Measurements from ENCODE around the gene PPM1M. TPM values are rescaled to one million over a fixed set of nuclear protein-coding genes. Genes with fewer than 3 reads are reported as not detected.

The PPM1M gene
- total RNA-seq, 2 experiments from 2014 or later = 94.3 to 100 TPM

- DNase-seq (no peak), ATAC-seq (no peak)
- POLR2A ChIA-PET = interaction anchor here (0.6 to 33.3 kb wide), 14 partner anchors 8 to 121 kb away, joined by 3 to 949 read pairs (median 3); partner anchors contain the start of genes GLYCTK and WDR82
- H3K4me3 Mint-ChIP-seq = no peak overlapping the region
- H3K27me3 Mint-ChIP-seq = no peaks in the 10 kb centered on the region
- H3K4me1 Mint-ChIP-seq (ENCODE audit: low read depth) = peaks cover 63% of the 10 kb centered on the region
- CTCF ChIA-PET = interaction anchor here (0.5 to 10.8 kb wide), 27 partner anchors 10 to 322 kb away, joined by 3 to 198 read pairs (median 4); partner anchors contain the start of genes GLYCTK, TLR9 and WDR82
- TF ChIP-seq, protein P1, sequence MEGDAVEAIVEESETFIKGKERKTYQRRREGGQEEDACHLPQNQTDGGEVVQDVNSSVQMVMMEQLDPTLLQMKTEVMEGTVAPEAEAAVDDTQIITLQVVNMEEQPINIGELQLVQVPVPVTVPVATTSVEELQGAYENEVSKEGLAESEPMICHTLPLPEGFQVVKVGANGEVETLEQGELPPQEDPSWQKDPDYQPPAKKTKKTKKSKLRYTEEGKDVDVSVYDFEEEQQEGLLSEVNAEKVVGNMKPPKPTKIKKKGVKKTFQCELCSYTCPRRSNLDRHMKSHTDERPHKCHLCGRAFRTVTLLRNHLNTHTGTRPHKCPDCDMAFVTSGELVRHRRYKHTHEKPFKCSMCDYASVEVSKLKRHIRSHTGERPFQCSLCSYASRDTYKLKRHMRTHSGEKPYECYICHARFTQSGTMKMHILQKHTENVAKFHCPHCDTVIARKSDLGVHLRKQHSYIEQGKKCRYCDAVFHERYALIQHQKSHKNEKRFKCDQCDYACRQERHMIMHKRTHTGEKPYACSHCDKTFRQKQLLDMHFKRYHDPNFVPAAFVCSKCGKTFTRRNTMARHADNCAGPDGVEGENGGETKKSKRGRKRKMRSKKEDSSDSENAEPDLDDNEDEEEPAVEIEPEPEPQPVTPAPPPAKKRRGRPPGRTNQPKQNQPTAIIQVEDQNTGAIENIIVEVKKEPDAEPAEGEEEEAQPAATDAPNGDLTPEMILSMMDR (IDR thresholded peaks at IDR 0.05) = no peak
- H3K36me3 Mint-ChIP-seq (ENCODE audit: low read depth) = peaks cover 41% of the 10 kb centered on the region
- no peaks in the 10 kb centered on the region for H3K9me3 Mint-ChIP-seq
- H3K27ac Mint-ChIP-seq = peak overlapping the region; percentile 82
- intact Hi-C loops (cut with micrococcal nuclease) = no loop called here
These were observed 14.6 kb upstream of the PPM1M start for GRCh38 chr3:52230889-52231499.

- no peaks in the 10 kb centered on the region for H3K27me3 Mint-ChIP-seq
- TF ChIP-seq, protein P1 (IDR thresholded peaks at IDR 0.05) = peak; percentile 96
- H3K27ac Mint-ChIP-seq = peak overlapping the region; percentile 82
- CTCF ChIA-PET = interaction anchor here (0.5 to 10.8 kb wide), 38 partner anchors 9 to 321 kb away, joined by 3 to 198 read pairs (median 4); partner anchors contain the start of genes GLYCTK, TLR9 and WDR82
- peaks cover 44% of the 10 kb centered on the region for H3K36me3 Mint-ChIP-seq (ENCODE audit: low read depth)
- ATAC-seq (peak; percentile 82), DNase-seq (peak; percentile 89)
- intact Hi-C loops (cut with micrococcal nuclease) = no loop called here
- no peaks in the 10 kb centered on the region for H3K9me3 Mint-ChIP-seq
- peaks cover 62% of the 10 kb centered on the region for H3K4me1 Mint-ChIP-seq (ENCODE audit: low read depth)
- POLR2A ChIA-PET = interaction anchor here (0.8 to 33.3 kb wide), 14 partner anchors 9 to 120 kb away, joined by 3 to 949 read pairs (median 3); partner anchors contain the start of genes GLYCTK and WDR82
- no peak overlapping the region for H3K4me3 Mint-ChIP-seq
These were observed 13.9 kb upstream of the PPM1M start for GRCh38 chr3:52231502-52232278.

GRCh38 chr3:52232279-52233107 lies 13.1 kb upstream of the PPM1M start:
- TF ChIP-seq, protein P1 (IDR thresholded peaks at IDR 0.05) = peak; percentile 24
- peaks cover 44% of the 10 kb centered on the region for H3K36me3 Mint-ChIP-seq (ENCODE audit: low read depth)
- peak; percentile 21 for ATAC-seq
- no peaks in the 10 kb centered on the region for H3K27me3 Mint-ChIP-seq
- CTCF ChIA-PET = interaction anchor here (0.6 to 10.8 kb wide), 30 partner anchors 8 to 251 kb away, joined by 3 to 198 read pairs (median 5); partner anchors contain the start of genes GLYCTK, TLR9 and WDR82
- peaks cover 62% of the 10 kb centered on the region for H3K4me1 Mint-ChIP-seq (ENCODE audit: low read depth)
- intact Hi-C loops (cut with micrococcal nuclease) = no loop called here
- peak overlapping the region; percentile 8 for H3K4me3 Mint-ChIP-seq
- peak; percentile 62 for DNase-seq
- no peaks in the 10 kb centered on the region for H3K9me3 Mint-ChIP-seq
- H3K27ac Mint-ChIP-seq = peak overlapping the region; percentile 79
- POLR2A ChIA-PET = interaction anchor here (1.1 to 33.3 kb wide), 6 partner anchors 9 to 107 kb away, joined by 3 to 949 read pairs (median 4); partner anchors contain the start of genes GLYCTK and WDR82

- H3K27ac Mint-ChIP-seq = peak overlapping the region; percentile 79
- POLR2A ChIA-PET = interaction anchor here (1.1 to 33.3 kb wide), 3 partner anchors 8 to 44 kb away, joined by 3 to 949 read pairs (median 4); partner anchors contain the start of genes GLYCTK and WDR82
- peaks cover 44% of the 10 kb centered on the region for H3K36me3 Mint-ChIP-seq (ENCODE audit: low read depth)
- TF ChIP-seq, protein P1 (IDR thresholded peaks at IDR 0.05) = no peak
- H3K27me3 Mint-ChIP-seq = no peaks in the 10 kb centered on the region
- ATAC-seq = no peak
- H3K4me1 Mint-ChIP-seq (ENCODE audit: low read depth) = peaks cover 59% of the 10 kb centered on the region
- CTCF ChIA-PET = interaction anchor here (0.6 to 10.8 kb wide), 16 partner anchors 7 to 251 kb away, joined by 3 to 198 read pairs (median 12); partner anchors contain the start of genes GLYCTK, TLR9 and WDR82
- H3K4me3 Mint-ChIP-seq = no peak overlapping the region
- H3K9me3 Mint-ChIP-seq = no peaks in the 10 kb centered on the region
- intact Hi-C loops (cut with micrococcal nuclease) = no loop called here
- no peak for DNase-seq
These were observed 12.4 kb upstream of the PPM1M start for GRCh38 chr3:52233108-52233591.

Measured in activated CD8-positive, alpha-beta T cell treated with anti-CD3 and anti-CD28 coated beads for 36 hours (primary cell).